HepG2 (cell line): Measurements from ENCODE around the gene ENG. TPM values are rescaled to one million over a fixed set of nuclear protein-coding genes. Genes with fewer than 3 reads are reported as not detected.
A peak's percentile ranks its signal among the peaks of the same experiment; 100 is the strongest.

ENCODE experiments used
- ATAC-seq: fragments of 200-7000 bp; cut with Tn5 transposase; 3 replicates; pipeline ENCODE4 v1.9.1; 2020; ENCODE audit warnings: mild to moderate bottlenecking, moderate library complexity
- BruUV-seq: library from RNA; stranded (reverse); fragments of 400-500 nt; replicated peaks from 2 replicates; lab custom pipeline; 2021; lab: Mats Ljungman, UMichigan
- CTCF ChIA-PET: fragments of 300-600 bp; formaldehyde crosslinking; extraction: SDS; loops from one replicate; lab custom pipeline; 2021; ENCODE audit warnings: low total read pairs, inconsistent platforms, low intra/inter-chr PET ratio; lab: Yijun Ruan, JAX
- POLR2A ChIA-PET: fragments of 350-600 bp; sonication (Branson Sonifier 250); formaldehyde crosslinking; loops from one replicate; lab custom pipeline; 2020; ENCODE audit warnings: antibody characterized with exemption, inconsistent platforms; lab: Yijun Ruan, JAX
- DNase-seq: peaks from one replicate; pipeline ENCODE4 v3.0.0-alpha.2; 2015; ENCODE audit warnings: low spot score
- FAIRE-seq: peaks from 3 replicates; lab custom pipeline; 2011; peaks lifted over from hg19 to GRCh38; lab: Jason Lieb, UNC
- H2AFZ ChIP-seq: one replicate; pipeline ENCODE4 v1.6.1; 2011; ENCODE audit warnings: low read length, inconsistent platforms
- H3K27ac ChIP-seq: fragments of 300-600 bp; 3 replicates; pipeline ENCODE4 v1.8.0; 2011; ENCODE audit warnings: mixed run types, mild to moderate bottlenecking, mixed read lengths, low read length, inconsistent platforms; ENCODE audit not compliant: insufficient read depth; ENCODE audit errors: extremely low read length
- H3K27me3 ChIP-seq, 2 experiments: fragments of 200-600 bp in 1 of 2; 2 replicates in 1 of 2; 3 replicates in 1 of 2; pipeline versions ENCODE4 v1.6.0 to v1.8.0; 2011; ENCODE audit warnings: low read length in 2 of 2, mild to moderate bottlenecking in 2 of 2, moderate library complexity in 2 of 2, inconsistent platforms in 1 of 2; ENCODE audit not compliant: insufficient read depth in 2 of 2, control insufficient read depth in 1 of 2
- H3K36me3 ChIP-seq, 2 experiments: fragments of 200-600 bp in 1 of 2; replicated peaks in 1 of 2; 2 replicates in 1 of 2; 3 replicates in 1 of 2; pipeline versions ENCODE4 v1.5.1 to v1.8.0; 2011; ENCODE audit warnings: low read length in 2 of 2, inconsistent platforms in 1 of 2; ENCODE audit not compliant: insufficient read depth in 2 of 2, control insufficient read depth in 1 of 2
- H3K4me1 ChIP-seq: 2 replicates; pipeline ENCODE4 v1.5.1; 2012; ENCODE audit warnings: low read length, inconsistent platforms; ENCODE audit not compliant: insufficient read depth
- H3K4me2 ChIP-seq: 2 replicates; pipeline ENCODE4 v1.6.0; 2011; ENCODE audit warnings: low read depth, low read length, inconsistent platforms
- H3K4me3 ChIP-seq, 3 experiments: fragments of 200-600 bp in 1 of 3; sonication (generic), shearing (Covaris generic) in 1 of 3; replicated peaks in 1 of 3; 2 replicates each; pipeline ENCODE4 v1.5.1; 2011 to 2016; ENCODE audit warnings: low read length in 3 of 3, inconsistent platforms in 2 of 3, low read depth in 2 of 3, mild to moderate bottlenecking in 2 of 3, control low read depth in 1 of 3, mixed read lengths in 1 of 3; ENCODE audit not compliant: insufficient read depth in 1 of 3
- H3K79me2 ChIP-seq: one replicate; pipeline ENCODE4 v1.6.1; 2011; ENCODE audit warnings: low read length, inconsistent platforms; ENCODE audit not compliant: insufficient read depth
- H3K9ac ChIP-seq: 2 replicates; pipeline ENCODE4 v1.6.0; 2011; ENCODE audit warnings: mild to moderate bottlenecking, low read depth, low read length, inconsistent platforms; ENCODE audit not compliant: insufficient read depth
- H3K9me3 ChIP-seq: 2 replicates; pipeline ENCODE4 v1.5.1; 2012; ENCODE audit warnings: mild to moderate bottlenecking, low read length
- H4K20me1 ChIP-seq: 2 replicates; pipeline ENCODE4 v1.6.0; 2011; ENCODE audit warnings: inconsistent platforms, mild to moderate bottlenecking, low read length, moderate library complexity; ENCODE audit not compliant: insufficient read depth
- AGO2 ChIP-seq: fragments of 200-400 bp; formaldehyde crosslinking; optimal IDR thresholded peaks from 2 replicates; pipeline ENCODE3; 2017; ENCODE audit warnings: mild to moderate bottlenecking, low read depth, low read length, moderate library complexity
- AKAP8 ChIP-seq: sonication (generic); formaldehyde crosslinking; IDR thresholded peaks from 2 replicates; pipeline ENCODE4 v1.5.1; 2020; ENCODE audit warnings: mild to moderate bottlenecking, missing genetic modification reagents
- PRMT3 ChIP-seq: sonication (generic); formaldehyde crosslinking; IDR thresholded peaks from 2 replicates; pipeline ENCODE4 v1.8.1; 2022; ENCODE audit warnings: low read depth, mild to moderate bottlenecking, moderate library complexity, missing genetic modification reagents, borderline replicate concordance
- RBFOX2 ChIP-seq: fragments of 200-400 bp; formaldehyde crosslinking; IDR thresholded peaks from 2 replicates; pipeline ENCODE4 v1.6.1; 2017; ENCODE audit warnings: low read depth, mild to moderate bottlenecking, low read length
- RFX5 ChIP-seq: IDR thresholded peaks from 2 replicates; pipeline ENCODE4 v1.6.1; 2011; ENCODE audit warnings: low read depth, low read length, improper control_type of control experiment
- SAP130 ChIP-seq: IDR thresholded peaks from 2 replicates; pipeline ENCODE4 v1.6.1; 2016; ENCODE audit warnings: low read depth
- SMAD9 ChIP-seq: sonication (generic); formaldehyde crosslinking; IDR thresholded peaks from 2 replicates; pipeline ENCODE4 v1.5.1; 2020; ENCODE audit warnings: mild to moderate bottlenecking, missing genetic modification reagents
- ZFP36L1 ChIP-seq: sonication (generic); formaldehyde crosslinking; IDR thresholded peaks from 2 replicates; pipeline ENCODE4 v1.8.0; 2022; ENCODE audit warnings: mild to moderate bottlenecking, missing genetic modification reagents, moderate library complexity
- ZGPAT ChIP-seq: IDR thresholded peaks from 2 replicates; pipeline ENCODE4 v1.6.1; 2016; ENCODE audit warnings: mild to moderate bottlenecking
- ZKSCAN8 ChIP-seq: IDR thresholded peaks from 2 replicates; pipeline ENCODE4 v1.6.1; 2016; ENCODE audit warnings: borderline replicate concordance, missing genetic modification reagents, missing compliant biosample characterization
- ZMYM3 ChIP-seq: sonication (generic); formaldehyde crosslinking; IDR thresholded peaks from 2 replicates; pipeline ENCODE4 v1.5.1; 2020; ENCODE audit warnings: mild to moderate bottlenecking, missing genetic modification reagents
- ZNF282 ChIP-seq: fragments of 450-650 bp; IDR thresholded peaks from 2 replicates; pipeline ENCODE4 v1.6.1; 2018; ENCODE audit not compliant: partially characterized antibody
- ZNF710 ChIP-seq: sonication (generic); formaldehyde crosslinking; IDR thresholded peaks from 2 replicates; pipeline ENCODE4 v1.5.0; 2020; ENCODE audit warnings: mild to moderate bottlenecking, missing genetic modification reagents, borderline replicate concordance
- WGBS: methylation state at CpG from one replicate; pipeline ENCODE4 v1.1.6; 2017; ENCODE audit warnings: low lambda C conversion rate; 5-methylcytosine and 5-hydroxymethylcytosine counted together
- in situ Hi-C: cut with HindIII; loops from 2 replicates; pipeline ENCODE4 v1.10.0; 2017; ENCODE audit warnings: low pct_unique_long_range_greater_than_20kb; ENCODE audit not compliant: extremely low pct_ligation_motif_present
- intact Hi-C: fragments of 100-400 bp; cut with micrococcal nuclease; formaldehyde crosslinking; loops from one replicate; pipeline ENCODE4 v1.10.0; 2022; ENCODE audit not compliant: unreplicated experiment
- polyA plus RNA-seq, 8 experiments: library from polyadenylated mRNA; depleted of rRNA in 3 of 8; stranded (reverse) in 7 of 8; unstranded in 1 of 8; fragments of >200 nt; fragmentation: Illumina TruSeq in 4 of 8; extraction: Trizol in 4 of 8; gene quantifications; 2 replicates each; pipeline versions ENCODE4 v1.2.1 to v1.2.3, GENCODE V29; 2011 to 2016; ENCODE audit warnings: low read depth in 4 of 8, missing spikeins in 1 of 8, mixed read lengths in 1 of 8; ENCODE audit not compliant: insufficient read depth in 1 of 8
- total RNA-seq, 5 experiments: library from RNA; depleted of rRNA; stranded (reverse); fragments of >200 nt; fragmentation: Illumina TruSeq; extraction: Trizol; gene quantifications; 2 replicates each; pipeline ENCODE4 v1.2.3, GENCODE V29; 2016; ENCODE audit warnings: low read depth in 1 of 5

ENG gene
- total and polyA plus RNA-seq, 2 of the 13 experiments (the other 11 are each of a cell fraction or from before 2014, with no cell fraction given): 0.02 to 1.1 TPM

- POLR2A ChIA-PET: no interaction called here
- H3K27me3 ChIP-seq: 0 out of 5 replicates have a peak, but pooled peaks cover 0 to 2% of the 10 kb centered on the region in 2 experiments
- no peak overlapping the region for H3K27ac ChIP-seq
- H2AFZ ChIP-seq: no peak overlapping the region
- peaks cover 24 to 41% of the 10 kb centered on the region in 2 experiments for H3K36me3 ChIP-seq
- in situ Hi-C loops (no loop called here), intact Hi-C loops (loop anchor here (5.0 kb wide), 1 partner anchor 196 kb away; no protein-coding TSS in a partner anchor)
- CTCF ChIA-PET: no interaction called here
- H3K4me2 ChIP-seq: no peak overlapping the region
- no peak overlapping the region for H3K9ac ChIP-seq
- peaks cover 21% of the 10 kb centered on the region for H4K20me1 ChIP-seq
- no peak for DNase-seq
- peaks cover 19% of the 10 kb centered on the region for H3K79me2 ChIP-seq
- no TSS peak for BruUV-seq
- H3K4me1 ChIP-seq: peaks cover 23% of the 10 kb centered on the region
- no peak for FAIRE-seq
- 86% methylated on average over 8 of the region's 26 CpGs for WGBS
- peak; percentile 69 for TF ChIP-seq RBFOX2
- TF ChIP-seq ZMYM3 (CRISPR knock-in tag): no peak
- TF ChIP-seq AGO2: peak; percentile 21
- no peak overlapping the region for H3K4me3 ChIP-seq
- no peaks in the 10 kb centered on the region for H3K9me3 ChIP-seq
- ATAC-seq: no peak
These were observed 66.0 kb downstream of the ENG start for GRCh38 chr9:127788337-127789011.

- Histone ChIP-seq H3K79me2 (peaks cover 19% of the 10 kb centered on the region), H3K36me3 (peaks cover 24 to 41% of the 10 kb centered on the region in 2 experiments), H3K27me3 (0 out of 5 replicates have a peak, but pooled peaks cover 1 to 12% of the 10 kb centered on the region in 2 experiments), H3K9ac (peak overlapping the region; percentile 95; the same call in 1 of the 2 replicates), H3K9me3 (no peaks in the 10 kb centered on the region), H3K4me1 (peaks cover 19% of the 10 kb centered on the region), H3K4me2 (peak overlapping the region; percentile 67), H3K4me3 (peak overlapping the region; percentile 94 to 99 (median 98)), H2AFZ (no peak overlapping the region), H3K27ac (peak overlapping the region; percentile 90), H4K20me1 (peaks cover 21% of the 10 kb centered on the region)
- ChIA-PET POLR2A (no interaction called here), CTCF (interaction anchor here (0.6 kb wide), 1 partner anchor 331 kb away, joined by 3 read pairs; no protein-coding TSS in a partner anchor)
- BruUV-seq: no TSS peak
- DNase-seq (no peak), FAIRE-seq (peak; percentile 4), ATAC-seq (no peak; the same call in 2 of the 3 replicates)
- 5% methylated on average over 10 of the region's 12 CpGs for whole genome bisulfite sequencing
- intact Hi-C loops (loop anchor here (1.0 to 5.0 kb wide), 2 partner anchors 84 to 194 kb away; no protein-coding TSS in a partner anchor), in situ Hi-C loops (no loop called here)
- no peak for TF ChIP-seq ZNF282
- TF ChIP-seq SMAD9 (CRISPR knock-in tag): no peak
- 0 out of 2 replicates have a peak, but pooled peaks have one; percentile 40 for TF ChIP-seq ZNF710 (CRISPR knock-in tag)
- TF ChIP-seq RFX5: no peak
- 0 out of 2 replicates have a peak, but pooled peaks have one; percentile 4 for TF ChIP-seq ZGPAT
- no peak for TF ChIP-seq AKAP8 (CRISPR knock-in tag)
- no peak for TF ChIP-seq ZKSCAN8 (CRISPR knock-in tag)
- no peak for TF ChIP-seq SAP130 (CRISPR knock-in tag)
- 0 out of 2 replicates have a peak, but pooled peaks have one; percentile 1 for TF ChIP-seq PRMT3 (CRISPR knock-in tag)
- no peak for TF ChIP-seq ZFP36L1
These were observed 67.7 kb downstream of the ENG start for GRCh38 chr9:127786773-127787104.
